NCI-H1417 (cell line): ENCODE results near the gene TRDMT1.
A peak's percentile ranks its signal among the peaks of the same experiment; 100 is the strongest.

Source experiments
- DNase-seq, 3 experiments: peaks; one replicate each; lab custom pipeline; 2025; lab: John Stamatoyannopoulos, UW

TRDMT1 gene

DNA sequence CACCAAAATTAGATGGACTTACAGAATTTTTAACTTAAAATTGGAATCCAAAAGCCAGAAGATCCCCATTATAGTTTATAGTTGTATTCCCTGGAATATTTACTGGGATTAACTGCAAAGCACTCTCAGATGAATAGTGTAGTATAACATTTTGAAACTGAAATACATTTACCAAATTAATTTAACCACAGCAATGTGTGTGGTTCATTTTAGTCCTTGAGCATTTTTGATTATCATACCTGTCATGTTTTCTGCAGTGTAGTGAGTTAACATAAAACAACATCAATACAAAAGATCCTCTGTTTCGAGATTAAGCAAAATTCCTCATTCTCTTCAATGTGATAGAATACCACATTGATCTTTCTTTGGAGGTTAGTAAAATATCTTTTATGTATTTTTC is 30.3 kb upstream of the TRDMT1 start:
- DNase-seq: no peak

GRCh38 chr10:17229967-17230682 is 28.7 kb upstream of the TRDMT1 start:
- DNase-seq: peak; percentile 30 to 77 (median 68)

- peak in 1 of 3 experiments; percentile 60 for DNase-seq
Measured at GRCh38 chr10:17229717-17229966, 28.2 kb upstream of the TRDMT1 start.

- DNase-seq: peak in 1 of 3 experiments; percentile 58
Measured at GRCh38 chr10:17229016-17229716, 27.7 kb upstream of the TRDMT1 start.

- DNase-seq: peak in 1 of 3 experiments; percentile 16
Measured at GRCh38 chr10:17228091-17229015, 26.9 kb upstream of the TRDMT1 start, which contains the start of gene VIM. TSS of gene VIM (plus strand) at chr10:17228241. CDS start at chr10:17229423, 1,182 bp downstream.

GRCh38 chr10:17227367-17228090 is 26.1 kb upstream of the TRDMT1 start:
- no peak for DNase-seq

- no peak for DNase-seq
Measured at GRCh38 chr10:17226891-17227303, 25.4 kb upstream of the TRDMT1 start.

DNA sequence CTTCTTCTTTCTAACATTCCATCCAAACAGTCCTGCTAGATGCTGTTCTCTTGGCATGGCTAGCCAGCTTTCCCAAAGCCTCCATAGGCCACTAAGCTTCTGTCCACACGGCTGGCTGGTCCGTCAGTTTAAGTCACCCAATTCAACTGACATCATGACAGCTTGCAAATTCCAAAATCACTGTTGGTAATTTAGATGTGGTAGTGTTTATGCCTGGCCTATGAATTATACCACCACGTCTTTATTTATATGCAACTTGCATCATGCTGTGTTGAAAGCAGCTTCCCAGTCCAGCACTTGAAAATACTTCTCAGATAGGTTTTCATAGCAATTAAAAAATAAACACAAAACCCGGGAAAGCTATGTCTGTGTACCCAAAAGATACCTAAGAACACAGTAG is 24.3 kb upstream of the TRDMT1 start:
- no peak for DNase-seq

GRCh38 chr10:17222329-17222728 is 20.9 kb upstream of the TRDMT1 start:
- no peak for DNase-seq

DNA sequence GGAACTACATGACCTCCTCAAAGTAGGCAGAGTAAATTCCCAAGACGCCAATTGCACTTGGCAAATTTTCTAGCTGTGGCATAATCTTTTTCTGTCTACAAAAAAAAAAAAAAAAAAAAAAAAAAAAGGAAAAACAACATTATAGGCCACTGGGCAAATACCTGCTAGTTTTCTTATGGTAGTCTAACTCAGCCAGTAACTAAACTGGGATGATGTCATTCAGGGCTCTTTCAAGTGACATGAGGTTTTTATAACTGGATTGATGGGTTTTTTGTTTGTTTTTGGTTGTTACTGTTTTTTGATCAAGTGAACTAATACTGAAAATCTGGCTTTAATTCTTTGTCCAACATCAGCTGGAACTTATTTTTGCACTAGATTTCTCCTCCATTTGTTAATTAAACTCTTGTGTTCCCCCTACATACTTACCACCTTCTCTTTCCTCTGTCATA is 19.2 kb upstream of the TRDMT1 start:
- peak in 1 of 3 experiments; percentile 1 for DNase-seq

GRCh38 chr10:17219024-17219423 is 17.6 kb upstream of the TRDMT1 start:
- DNase-seq: no peak

DNA sequence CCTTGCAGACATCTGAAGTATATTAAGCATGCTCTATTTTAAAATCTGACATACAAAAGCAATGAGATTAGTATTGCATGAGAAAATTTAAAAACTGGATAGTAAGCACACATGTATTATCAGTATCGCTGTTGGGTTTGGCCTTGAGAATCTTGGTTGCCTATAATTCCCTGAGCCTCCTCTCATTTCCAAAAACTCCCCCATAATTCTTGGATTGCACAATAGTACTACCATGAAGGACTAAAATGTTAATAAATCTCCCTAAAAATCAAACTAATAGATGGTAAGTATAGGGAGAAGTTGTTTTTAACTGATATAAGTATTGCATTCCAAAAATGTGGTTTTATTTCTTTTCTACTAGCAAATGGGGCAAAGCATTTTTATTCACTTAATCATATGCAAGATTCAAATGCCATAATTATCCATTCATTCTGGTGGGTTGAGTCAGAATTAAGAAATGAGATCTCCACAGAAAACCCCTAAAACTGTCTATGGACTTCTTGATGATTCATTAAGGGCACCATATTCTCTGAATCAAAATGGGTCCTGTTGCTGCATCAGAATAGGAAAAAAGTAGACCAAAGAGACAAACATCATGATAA is 16.3 kb upstream of the TRDMT1 start:
- no peak for DNase-seq

DNA sequence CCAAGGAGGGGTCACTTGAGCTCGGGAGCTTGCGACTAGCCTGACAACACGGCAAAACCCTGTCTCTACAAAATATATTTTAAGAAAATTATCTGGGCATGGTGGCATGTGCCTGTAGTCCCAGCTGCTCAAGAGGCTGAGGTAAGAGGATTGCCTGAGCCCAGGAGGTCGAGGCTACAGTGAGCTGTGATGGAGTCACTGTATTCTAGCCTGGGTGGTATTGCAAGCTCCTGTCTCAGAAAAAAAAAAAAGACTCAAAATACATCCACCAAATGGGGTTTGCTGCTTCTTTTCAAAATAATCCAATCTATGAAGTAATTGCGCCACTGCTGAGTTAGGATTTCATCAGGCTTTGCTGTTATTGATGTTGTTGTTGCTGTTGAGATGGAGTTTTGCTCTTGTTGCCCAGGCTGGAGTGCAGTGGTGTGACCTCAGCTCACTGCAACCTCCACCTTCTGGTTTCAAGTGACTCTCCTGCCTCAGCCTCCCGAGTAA is 15.5 kb upstream of the TRDMT1 start:
- DNase-seq: no peak

DNA sequence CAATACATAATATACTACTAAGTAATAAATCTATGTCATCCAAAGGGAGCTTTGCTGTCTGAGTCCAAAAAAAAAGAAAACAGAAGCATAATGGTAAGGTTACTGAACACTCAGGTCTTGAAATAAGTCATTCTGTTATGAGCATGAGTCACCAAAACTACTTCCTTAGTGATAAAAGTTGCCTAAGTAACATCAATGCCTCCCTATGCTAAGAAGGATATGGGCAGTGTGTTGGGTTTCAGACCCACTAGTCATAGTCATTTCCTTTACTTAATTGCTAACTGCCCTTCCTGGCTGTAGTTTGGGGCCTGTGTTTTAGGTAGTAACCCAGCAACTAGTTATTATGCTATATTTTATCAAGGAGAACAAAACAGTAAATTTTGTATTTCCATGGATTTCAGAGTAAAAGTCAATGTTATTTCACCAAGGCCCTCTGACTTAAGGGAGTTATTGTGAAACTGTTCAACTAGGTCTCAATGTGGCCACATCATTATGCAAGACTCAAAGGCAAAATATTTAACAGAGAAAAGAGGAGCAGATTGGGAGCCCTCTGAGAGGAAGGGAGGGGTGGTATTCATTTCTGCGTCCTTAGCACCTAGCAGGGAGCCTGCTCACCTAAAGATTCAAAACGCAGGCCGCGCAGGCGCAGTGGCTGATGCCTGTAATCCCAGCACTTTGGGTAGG is 14.9 kb upstream of the TRDMT1 start:
- DNase-seq: no peak

DNA sequence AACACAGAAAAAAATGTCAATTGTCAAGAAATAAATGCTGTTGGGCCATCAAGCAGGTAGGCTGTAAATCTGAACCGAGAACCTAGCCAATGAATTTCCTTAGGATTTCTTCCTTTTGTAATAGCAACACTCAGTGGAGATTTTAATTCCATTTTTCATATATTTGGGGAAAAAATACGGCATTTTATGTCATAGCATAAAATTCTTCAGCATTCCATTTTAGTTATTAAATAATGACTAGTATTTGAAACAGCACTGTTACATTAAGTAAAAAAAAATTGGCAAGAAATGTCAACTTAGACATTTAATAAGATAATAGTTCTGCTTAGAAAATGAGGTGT is 14.3 kb upstream of the TRDMT1 start:
- DNase-seq: no peak

DNA sequence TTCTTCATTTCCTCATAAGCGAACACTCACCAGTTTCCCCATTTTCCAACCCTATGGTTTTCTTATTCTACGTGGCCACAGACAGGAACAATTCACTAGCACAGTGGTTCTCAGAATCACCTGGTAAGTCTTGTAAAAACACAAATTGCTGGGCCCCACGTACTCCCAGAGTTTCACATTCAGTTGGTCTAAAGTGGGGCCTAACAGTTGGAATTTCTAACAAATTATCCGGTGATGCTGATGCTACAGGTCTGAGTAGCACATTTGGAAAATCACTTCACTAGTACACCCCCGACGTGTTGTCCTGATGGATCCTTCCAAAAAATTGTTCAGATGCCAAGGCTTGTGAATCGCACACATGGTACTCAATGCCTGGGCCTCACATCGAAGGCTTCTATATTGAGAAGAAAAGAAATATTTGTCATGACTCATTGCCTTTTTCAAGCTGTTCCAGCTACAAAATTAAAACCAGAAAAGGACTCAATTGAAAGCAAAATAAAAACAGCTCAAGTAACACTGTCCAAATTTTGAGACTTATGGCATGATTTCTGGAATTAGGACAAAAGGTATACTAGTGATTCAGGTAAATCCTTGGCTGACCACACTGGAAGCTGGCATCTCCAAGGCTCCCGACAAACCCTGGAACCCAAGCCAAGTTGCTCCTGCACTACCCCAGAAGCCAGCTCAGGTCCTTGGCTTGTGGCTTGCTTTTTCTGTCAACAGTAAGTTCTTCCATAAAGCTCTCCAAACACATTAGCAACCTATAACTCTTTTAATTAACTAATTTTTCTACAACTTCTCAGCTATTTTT is 13.7 kb upstream of the TRDMT1 start:
- no peak for DNase-seq

DNA sequence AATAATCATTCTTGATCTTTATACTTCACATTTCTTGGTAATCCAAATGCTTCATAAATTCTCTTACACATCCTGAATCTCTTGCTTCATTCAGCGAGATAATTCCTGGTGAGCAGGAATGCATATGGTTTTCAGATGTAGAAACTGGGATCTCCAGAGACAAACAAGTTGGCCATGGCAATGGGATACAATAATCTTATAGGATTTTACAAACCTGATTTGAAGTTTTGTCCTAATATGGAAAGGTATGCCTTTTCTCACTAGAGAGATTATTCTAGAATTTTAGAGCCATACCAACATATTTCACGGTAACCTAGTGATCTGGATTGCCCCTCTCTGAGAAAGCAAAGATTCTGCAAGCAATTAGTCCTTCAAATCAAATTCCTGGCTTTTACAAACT is 13.1 kb upstream of the TRDMT1 start:
- no peak for DNase-seq

- DNase-seq: no peak
Measured at GRCh38 chr10:17213646-17214349, 12.3 kb upstream of the TRDMT1 start.

DNA sequence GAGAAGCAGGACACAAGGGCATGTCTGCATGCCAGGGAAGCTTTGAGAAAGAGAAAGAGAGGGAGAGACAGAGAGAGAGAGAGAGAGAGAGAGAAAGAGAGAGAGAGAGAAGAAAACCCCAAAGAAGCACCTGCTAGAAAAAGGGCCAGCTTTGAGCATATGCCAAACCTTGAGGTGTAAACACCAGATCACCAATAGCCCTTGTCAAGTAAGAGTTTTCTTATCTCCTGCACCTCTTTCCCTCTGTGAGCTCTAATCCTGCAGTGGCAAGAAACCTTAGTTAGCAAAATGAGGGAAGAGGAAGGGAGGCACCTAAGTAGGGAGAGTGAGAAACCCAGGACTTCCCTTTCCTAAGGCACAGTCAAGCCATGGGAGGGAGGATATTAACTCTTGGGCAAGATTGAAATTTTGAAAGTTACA is 11.3 kb upstream of the TRDMT1 start:
- DNase-seq: no peak
